OCI-LY3 (cell line): ENCODE data around the gene PNLDC1.

Source experiments
- CTCF ChIP-seq: fragments of 200-600, 300-600 bp; sonication (generic); IDR thresholded peaks from 2 replicates; pipeline ENCODE4 v1.5.1; 2014; ENCODE audit warnings: antibody characterized with exemption, low read length, low read depth
- EZH2phosphoT487 ChIP-seq: fragments of 200-600 bp; shearing (Covaris generic); IDR thresholded peaks from 2 replicates; pipeline ENCODE4 v1.6.1; 2018; ENCODE audit warnings: antibody characterized with exemption, mixed run types, low read depth

GRCh38 chr6:159819098-159819497, 19.0 kb downstream of the PNLDC1 start:
- no peak for TF ChIP-seq CTCF
- TF ChIP-seq EZH2phosphoT487, result no peak
